NCI-H526 treated with DMSO at 0.1 percent for 48 hours (cell line): ENCODE results near the gene EPS8L2.

Experiments
- DNase-seq: peaks from one replicate; lab custom pipeline; 2025; lab: John Stamatoyannopoulos, UW

Gene EPS8L2

DNA sequence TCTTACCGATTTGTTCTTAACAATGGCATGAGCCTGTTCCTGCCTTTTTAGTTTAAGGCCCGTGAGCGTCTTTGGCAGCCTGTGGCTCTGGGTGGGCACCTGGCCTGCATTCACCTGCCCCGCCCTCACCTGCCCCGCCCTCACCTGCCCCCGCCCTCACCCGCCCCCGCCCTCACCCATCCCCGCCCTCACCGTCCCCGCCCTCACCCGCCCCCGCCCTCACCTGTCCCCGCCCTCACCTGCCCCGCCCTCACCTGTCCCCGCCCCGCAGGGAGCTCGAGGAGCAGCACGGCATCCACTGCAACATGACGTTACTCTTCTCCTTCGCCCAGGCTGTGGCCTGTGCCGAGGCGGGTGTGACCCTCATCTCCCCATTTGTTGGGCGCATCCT, 57.0 kb downstream of the EPS8L2 start:
- no peak for DNase-seq

DNA sequence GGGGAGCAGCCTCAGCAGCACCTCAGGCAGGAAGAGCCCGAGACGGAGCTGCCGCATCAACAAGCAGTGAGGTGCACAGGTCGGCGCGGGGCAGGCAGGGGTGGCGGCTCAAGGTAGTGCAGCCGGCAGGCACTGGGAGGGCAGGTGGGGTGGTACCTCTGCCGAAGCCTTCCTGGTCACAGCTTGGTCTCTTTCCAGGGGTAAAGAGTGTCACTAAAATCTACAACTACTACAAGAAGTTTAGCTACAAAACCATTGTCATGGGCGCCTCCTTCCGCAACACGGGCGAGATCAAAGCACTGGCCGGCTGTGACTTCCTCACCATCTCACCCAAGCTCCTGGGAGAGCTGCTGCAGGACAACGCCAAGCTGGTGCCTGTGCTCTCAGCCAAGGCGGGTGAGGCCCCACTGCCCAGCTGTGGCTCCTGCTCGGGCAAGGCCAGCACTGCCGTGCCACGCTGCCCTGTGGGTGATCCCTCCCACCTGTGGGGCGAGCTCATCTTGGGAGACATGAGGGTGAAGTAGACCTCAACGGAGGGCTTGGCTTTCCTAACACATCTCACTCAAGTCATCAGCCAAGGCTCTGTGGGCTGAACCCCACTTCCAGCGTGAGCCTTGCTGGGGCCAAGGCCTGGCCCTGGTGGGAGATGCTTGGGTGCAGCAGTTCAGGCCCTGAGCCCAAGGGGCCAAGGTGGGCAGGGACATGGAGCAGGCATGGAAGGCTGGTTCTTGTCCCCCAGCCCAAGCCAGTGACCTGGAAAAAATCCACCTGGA, 57.7 kb downstream of the EPS8L2 start:
- no peak for DNase-seq

DNA sequence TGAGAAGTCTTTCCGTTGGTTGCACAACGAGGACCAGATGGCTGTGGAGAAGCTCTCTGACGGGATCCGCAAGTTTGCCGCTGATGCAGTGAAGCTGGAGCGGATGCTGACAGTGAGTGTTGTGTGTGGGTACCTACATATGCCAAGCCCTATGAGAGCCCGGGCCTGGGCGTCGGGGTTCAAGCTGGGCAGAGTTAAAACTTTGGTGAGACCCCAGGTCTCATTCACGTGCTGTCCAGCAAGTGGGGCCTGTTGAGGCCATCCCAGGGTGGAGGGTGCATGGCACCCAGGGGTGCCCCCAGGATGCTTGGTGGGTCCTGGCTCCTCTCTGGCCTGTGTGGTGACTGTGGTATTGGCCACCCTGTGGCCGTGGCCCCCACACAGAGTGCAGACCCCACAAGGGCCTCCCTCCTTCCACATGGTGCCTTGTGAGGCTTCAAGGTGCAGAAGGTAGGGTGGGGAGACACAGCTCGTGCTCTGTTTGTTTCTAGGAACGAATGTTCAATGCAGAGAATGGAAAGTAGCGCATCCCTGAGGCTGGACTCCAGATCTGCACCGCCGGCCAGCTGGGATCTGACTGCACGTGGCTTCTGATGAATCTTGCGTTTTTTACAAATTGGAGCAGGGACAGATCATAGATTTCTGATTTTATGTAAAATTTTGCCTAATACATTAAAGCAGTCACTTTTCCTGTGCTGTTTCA, 58.4 kb downstream of the EPS8L2 start:
- no peak for DNase-seq

DNA sequence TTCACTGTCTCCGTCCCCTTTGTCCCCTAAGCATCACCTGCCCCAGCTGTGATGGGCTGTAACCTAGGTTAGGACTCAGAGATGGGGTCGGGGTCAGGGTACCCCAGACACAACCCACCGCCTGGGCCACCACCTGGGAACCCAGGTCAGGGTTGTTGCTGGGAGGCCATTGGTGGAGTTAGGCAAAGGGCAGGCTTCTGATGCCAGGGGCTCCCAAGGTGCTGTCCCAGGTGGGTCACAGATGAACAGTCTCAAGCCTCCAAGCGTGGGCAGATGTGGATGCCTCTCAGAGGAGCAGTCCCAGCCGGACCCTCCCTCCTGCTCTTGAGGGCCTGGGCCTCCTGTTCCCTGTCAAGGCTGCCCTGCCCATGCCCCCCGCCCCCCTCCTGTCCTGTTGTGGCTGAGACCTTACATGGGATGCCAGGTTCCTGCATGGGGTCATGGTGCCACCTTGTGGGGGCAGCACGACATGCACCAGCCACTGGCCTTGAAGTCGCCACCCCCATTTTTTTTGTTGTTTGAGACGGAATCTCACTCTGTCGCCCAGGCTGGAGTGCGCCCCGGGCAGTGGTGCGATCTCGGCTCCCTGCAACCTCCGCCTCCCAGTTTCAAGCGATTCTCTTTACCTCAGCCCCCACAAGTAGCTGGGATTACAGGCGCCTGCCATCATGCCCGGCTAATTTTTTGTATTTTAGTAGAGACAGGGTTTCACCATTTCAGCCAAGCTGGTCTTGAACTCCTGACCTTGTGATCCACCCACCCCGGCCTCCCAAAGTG, 59.2 kb downstream of the EPS8L2 start:
- DNase-seq, result no peak

DNA sequence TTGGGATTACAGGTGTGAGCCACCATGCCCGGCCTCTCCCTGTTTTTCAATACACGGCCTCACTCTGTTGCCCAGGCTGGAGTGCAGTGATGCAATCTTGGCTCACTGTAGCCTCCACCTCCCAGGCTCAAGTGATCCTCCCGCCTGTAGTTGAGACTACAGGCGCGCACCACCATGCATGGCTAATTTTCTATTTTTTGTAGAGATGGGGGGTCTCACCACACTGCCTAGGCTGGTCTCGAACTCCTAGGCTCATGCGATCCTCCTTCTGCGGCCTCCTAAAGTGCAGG, 59.7 kb downstream of the EPS8L2 start:
- DNase-seq, result no peak

DNA sequence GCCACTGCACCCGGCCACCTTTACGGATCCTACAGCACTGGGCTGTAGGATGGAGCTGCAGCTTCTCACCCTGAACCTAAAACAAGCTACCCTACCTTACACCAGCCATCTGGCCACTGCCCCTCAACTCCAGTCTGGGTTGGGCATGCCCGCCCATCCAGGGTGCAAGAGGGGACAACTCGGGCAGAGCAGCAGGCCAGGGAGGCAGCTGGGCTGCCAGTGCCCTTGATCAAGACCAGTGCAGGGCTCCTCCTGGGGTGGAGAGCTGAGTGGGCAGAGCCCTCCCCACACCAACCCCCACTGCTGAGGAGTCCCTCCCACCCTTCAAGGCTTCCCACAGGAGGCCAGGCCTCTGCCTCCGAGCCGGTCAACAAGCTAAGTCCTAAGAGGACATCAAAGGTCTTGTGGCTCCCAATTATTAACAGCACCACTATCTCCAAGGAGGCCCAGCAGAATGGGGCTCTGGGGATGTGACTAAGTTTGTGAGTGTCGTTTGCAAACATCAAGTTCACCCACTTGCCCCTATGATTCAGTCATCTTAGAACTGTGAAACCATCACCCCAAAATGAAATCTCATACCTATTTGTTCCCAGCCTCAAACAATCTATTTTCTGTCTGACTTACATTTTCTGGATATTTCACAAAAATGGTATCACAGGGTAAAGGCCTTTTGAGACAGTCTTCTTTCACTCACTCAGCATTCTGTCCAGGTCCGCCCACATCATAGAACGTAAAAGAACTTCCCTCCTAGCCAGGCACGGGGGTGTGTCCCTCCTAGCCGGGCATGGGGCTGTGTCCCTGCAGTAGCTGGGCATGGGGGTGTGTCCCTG, 60.3 kb downstream of the EPS8L2 start:
- DNase-seq, result no peak

DNA sequence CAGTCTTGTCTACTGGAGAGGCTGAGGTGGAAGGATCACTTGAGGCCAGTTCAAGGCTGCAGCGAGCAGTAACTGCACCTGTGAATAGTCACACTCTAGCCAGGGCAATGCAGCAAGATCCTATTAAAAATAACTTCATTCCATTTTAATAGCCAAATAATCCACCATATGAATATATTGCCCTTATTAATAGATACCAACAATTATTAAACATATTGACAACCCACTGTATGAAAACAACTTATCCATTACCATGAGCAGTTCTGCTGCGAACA, 60.8 kb downstream of the EPS8L2 start:
- DNase-seq, result no peak

DNA sequence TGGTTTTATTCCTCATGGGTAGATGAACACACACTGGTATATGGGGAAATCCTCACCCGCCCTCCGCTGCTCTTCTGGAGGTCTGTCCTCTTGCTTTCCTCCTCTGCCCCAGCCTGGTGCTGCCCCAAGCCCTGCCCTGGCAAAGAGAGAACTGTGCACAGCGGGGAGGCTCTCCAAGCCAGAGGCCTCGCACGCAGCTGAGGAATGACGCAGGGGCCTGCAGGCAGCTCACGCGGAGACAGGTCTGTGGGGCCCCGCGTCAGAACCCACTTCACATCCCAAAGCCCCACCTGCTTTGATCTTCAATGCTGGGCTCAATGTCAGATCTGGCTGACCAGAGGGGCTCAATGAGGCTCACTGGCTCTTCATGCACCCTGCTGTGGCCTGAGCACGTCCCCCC, 61.2 kb downstream of the EPS8L2 start:
- DNase-seq, result no peak

DNA sequence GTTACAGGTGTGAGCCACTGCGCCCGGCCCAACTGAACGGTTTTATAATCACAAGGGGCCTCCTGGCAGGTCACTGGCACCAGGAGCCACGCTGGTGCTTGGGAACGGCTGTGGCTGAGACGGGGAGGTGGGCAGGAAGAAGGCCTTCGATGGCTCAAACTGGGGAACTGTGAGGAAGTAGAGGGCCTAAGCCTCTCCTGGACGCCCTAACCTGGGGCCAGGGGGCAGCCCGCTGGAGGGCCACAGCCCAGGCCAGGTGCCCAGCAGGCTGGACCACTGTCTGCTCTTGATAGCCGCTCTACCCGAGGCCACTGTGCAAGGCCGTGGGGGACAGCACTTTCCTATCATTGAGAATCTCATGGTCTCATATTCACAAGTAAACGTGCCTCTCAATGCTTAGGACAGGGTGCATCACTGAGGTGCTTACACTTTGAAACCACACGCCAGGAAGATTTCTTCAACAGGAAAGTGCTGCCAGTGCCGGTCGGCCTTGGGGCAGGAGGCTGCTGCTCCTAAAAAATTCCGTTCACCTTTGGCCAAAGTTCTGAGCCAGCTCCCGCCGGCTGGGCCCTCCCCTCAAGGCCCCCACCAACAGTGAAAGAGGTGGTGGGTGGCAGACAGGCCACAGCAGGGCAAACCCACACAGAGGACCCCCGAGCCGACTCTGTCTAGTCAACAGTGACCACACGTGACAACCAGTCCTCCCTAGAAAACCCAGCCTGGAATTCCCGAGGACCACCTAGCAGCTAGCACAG, 64.0 kb downstream of the EPS8L2 start:
- DNase-seq, result no peak

DNA sequence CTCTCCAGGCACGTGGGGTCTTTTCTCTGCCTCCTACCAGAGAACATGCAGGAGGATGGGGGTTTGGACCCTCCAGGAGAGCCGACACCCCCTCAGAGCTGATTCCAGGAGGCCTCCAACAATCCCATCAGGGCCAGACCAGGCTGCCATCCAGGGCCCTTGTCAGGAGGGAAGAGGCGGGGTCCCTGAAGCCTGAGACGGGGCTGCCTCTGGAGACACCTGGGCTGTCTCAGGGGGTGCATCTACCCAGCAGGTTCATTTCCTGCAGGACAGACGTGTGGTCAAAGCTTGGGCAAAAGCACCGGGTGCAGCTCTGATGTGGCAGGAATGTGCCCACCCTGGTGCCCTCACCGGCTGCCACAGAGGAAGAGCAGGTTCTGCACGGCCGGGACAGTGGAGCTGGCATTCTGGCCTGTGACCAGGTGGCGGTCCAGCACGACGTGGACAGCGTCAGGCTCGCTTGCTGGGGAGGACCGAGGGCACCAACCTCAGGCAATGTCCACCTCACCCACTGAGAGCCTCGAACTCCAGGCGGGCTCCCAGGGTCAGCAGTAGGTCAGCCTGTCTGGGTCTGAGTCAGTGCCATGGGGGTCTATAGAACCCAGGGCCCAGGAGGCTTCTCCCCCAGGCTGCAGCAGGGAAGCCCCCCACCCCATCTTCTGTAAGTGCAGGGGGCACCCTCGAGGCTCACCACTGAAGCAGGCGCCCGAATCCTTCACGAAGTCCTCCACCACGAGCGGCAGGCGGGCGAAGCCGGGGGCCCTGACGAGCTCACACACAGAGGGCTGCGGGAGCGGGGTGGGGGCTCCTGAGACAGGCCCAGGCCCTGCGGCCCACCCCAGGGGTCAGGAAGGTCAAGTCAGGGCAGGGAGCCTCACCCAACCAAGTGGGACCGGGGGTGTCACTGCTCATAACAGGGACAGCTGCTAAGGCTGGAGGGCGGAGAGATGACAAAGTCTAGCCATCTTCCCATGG, 64.9 kb downstream of the EPS8L2 start:
- no peak for DNase-seq

DNA sequence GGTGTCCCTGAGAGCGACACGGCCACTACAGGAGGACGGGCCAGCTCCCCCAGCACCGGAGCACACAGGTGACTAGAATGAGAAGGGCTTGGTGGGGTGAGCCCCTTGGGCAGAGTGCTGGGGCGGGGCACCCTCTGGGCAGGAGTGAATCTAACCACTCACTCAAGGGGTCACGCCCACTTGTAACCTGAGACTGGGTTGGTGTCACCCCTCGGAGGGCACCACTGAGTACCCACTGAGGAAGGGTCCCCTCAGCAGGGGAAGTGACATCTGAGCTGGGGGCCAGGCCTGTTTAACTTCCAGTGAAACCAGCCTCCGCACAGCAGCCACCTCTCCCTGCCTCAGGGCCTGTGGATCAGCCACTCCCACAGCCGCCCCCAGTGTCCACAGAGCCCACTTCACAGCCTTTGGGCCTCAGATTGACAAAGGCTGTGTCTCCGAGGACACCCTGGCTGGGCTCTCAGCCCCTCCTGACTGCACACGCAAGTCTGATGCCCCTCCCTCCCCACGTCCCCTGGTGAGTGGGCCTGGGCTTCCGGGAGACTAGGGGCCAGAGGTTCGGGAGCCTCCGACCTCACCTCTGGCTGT, 65.7 kb downstream of the EPS8L2 start:
- DNase-seq, result no peak

DNA sequence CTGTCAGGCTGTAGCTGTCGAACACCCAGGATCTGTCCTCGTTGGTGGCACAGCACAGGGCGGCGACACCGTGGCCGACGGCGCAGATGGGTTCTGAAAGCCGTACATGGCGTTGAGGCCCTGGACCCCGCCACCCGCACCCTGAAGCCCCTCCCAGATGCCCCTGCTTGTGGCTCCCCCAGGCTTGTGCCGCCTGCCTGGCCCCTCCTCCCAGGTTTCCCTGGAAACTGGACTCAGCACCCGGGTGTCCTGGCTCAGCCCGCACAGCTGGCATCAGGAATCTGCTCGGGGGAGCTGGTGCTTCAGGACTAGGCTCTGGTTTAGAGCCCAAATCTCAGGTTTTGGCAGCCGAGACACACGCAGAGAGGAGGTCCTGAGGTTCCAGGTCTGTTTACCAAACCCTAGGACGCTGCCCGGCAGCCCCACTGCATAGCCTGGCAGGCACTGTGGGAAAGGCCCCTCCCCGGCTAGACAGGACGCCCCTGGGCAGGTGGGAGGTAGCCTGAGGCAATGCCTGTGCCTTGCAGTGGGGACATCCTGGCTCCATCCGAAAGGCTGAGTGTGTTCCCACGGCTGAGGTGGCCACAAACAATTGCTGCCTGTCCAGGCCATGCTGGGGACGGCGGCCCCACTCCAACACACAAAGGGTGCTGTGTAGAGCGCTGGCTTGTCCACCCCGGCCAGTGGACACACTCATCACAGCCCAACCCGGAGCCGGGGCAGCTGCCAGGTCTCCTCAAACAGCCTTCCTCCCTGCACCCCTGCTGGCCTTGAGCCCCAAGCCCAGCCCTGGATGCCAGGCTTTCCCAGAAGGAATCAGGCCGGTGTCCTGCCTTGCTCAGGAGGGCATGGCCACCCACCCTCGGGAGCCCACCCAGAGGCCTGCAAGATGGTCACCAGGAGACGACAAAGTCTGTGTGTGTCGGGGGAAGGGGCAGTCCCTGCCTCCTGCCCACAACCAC, 66.7 kb downstream of the EPS8L2 start:
- no peak for DNase-seq

DNA sequence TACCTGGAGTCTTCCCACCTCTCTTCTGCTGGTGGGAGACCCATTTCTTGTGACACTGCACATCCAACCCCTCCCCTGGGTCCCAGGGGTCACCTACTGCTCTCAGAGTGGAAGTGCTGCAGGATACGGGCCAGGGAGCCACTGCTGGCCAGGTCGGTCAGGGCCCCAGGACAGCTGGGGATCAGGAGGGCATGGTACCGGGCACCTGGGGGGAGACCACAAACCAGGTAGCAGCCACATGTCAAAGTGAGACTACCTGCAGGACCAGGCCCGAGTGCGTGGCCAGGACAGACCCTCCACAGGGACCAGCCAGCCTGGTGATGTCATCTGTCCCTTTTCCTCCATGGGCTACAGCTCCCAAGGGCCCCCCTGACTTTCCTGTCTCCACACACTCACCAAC, 67.4 kb downstream of the EPS8L2 start:
- no peak for DNase-seq

DNA sequence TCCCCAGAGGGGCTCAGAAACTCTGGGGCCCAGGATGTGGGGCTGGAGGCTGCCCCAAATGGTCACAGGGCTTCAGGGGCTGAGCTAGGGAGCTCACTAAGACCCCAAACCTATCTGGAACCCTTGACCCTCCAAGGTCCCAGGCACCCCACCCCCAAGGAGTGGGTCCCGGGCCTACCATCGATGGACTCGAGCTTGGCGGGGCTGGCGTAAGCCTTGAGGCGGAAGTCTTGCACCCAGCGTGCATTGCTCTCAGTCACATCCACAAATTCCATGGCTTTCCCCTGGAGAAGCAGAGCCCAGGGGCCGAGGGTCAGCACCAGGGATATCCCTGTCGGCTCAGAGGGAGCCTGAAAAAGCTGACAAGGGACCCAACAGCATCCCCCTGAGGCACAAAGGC, 67.8 kb downstream of the EPS8L2 start:
- no peak for DNase-seq

DNA sequence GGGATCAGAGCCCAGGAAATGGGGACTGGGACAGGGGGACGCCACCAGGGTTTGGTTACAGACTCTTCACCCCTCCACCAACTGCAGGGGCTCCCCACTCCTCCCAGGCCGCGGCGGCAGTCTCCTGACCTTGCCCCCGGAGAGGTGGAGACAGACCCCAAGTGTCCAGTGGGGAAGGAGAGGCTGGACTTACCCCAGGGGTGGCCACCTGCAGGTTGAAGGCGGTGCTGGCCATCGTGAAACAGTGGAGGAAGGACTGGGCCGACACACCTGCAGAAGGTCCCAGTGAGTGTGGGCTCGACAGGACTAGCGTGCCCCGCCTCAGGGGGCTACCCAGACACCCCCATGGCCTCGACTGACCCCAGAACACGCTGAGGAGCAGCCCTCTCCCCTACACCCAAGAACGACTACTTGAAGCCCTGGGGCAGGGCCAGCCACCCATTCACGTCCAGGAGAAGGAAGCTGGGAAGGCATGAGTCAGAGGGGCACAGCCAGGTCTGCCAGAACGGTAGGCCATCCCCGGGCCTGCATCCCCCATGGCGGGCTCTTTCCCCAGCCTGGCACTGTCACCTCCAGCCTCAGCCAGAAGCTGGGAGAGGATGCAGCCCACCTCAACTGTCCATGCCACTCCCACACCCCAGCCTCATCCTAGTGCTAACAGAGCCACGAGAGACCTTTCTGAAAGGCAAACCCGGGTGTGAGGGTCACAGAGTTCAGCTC, 69.0 kb downstream of the EPS8L2 start:
- DNase-seq, result no peak

DNA sequence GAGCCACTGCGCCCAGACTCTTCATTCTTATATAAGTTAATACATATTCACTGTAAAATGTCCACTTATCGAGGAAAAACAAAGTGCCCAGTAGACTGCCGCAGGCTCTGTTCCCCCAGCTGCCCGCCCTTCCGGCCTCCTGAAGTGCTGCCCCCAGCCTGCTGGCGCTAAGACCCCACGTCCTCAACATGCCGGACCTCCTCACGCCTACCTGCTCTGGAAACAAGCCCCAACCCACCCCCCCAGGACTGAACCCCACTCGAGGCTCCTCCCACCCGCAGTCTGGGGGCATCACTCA, 70.2 kb downstream of the EPS8L2 start:
- DNase-seq, result no peak

DNA sequence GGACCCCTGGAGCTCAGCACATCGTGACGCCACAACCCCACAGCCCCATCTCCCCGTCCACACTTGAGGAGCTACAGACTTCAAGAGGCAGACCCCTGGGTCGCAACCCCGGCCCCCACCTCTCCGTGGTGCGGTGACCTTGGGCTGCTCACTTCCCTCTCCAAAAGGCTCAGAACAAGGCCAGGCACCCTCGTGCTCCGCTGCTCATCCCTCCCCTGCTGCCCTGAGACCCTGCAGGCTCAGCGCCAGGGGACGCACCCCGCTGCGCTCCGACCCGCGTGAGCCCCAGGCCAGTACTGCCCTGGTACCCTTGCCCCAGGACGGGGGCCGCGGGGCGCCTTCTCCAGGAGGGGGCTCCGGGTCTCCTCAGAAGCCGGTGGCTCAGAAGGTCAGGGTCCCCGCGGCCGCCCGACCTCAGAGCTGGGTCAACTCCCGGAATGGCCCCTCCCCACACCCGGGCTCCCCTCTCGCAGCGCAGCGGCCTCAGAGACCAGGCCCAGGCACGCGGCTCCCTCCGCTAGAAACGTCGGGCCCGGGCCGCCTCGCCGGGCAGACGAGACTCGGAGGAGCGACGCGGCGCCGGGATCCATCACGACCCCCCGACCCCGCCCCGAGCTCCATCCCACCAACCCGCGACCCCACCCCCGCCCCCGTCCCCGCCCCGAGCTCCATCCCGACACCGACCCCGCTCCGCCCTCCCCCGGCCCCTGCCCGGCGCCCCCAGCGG, 70.7 kb downstream of the EPS8L2 start:
- no peak for DNase-seq
